ENCODE measurements around the gene LMOD3.
A peak's percentile ranks its signal among the peaks of the same experiment; 100 is the strongest.

Gene LMOD3

GRCh38 chr3:69121950-69122349 lies 445 bp downstream of the LMOD3 start:
- POLR2A ChIA-PET, result interaction anchor here (1.1 kb wide), 1 partner anchor 128 kb away, joined by 3 read pairs; no protein-coding TSS in a partner anchor
- DNase-seq (ENCODE audit: extremely low spot score), result no peak
- CTCF ChIA-PET, result interaction anchor here (0.6 to 1.6 kb wide), 11 partner anchors 8 to 304 kb away, joined by 3 to 7 read pairs (median 4); partner anchors contain the start of gene TMF1

GRCh38 chr3:69121513-69121912 lies 882 bp downstream of the LMOD3 start:
- no peak for TF ChIP-seq BHLHE40 (IDR thresholded peaks at IDR 0.05; ENCODE audit: borderline replicate concordance)
- no peak for TF ChIP-seq FOXA1 (IDR thresholded peaks at IDR 0.05)
- no peak for TF ChIP-seq SP1 (IDR thresholded peaks at IDR 0.05)
- no peak for TF ChIP-seq LEF1 (IDR thresholded peaks at IDR 0.05; ENCODE audit: borderline replicate concordance)
- no peak for TF ChIP-seq L3MBTL2 (conservative IDR thresholded peaks at IDR 0.05)
- TF ChIP-seq FOXK2 (IDR thresholded peaks at IDR 0.05), result no peak
- TF ChIP-seq FOXM1 (IDR thresholded peaks at IDR 0.05; ENCODE audit: borderline replicate concordance), result no peak
- TF ChIP-seq ELF4 (IDR thresholded peaks at IDR 0.05), result no peak
- TF ChIP-seq NFRKB (IDR thresholded peaks at IDR 0.05), result no peak
- TF ChIP-seq TARDBP (IDR thresholded peaks at IDR 0.05), result no peak
- TF ChIP-seq HDGF (IDR thresholded peaks at IDR 0.05; ENCODE audit: borderline replicate concordance), result no peak
- no peak for TF ChIP-seq ARNT (IDR thresholded peaks at IDR 0.05)
- TF ChIP-seq CTBP1 (IDR thresholded peaks at IDR 0.05; ENCODE audit: borderline replicate concordance), result no peak
- no peak for TF ChIP-seq PKNOX1 (IDR thresholded peaks at IDR 0.05)
- TF ChIP-seq ZNF384 (IDR thresholded peaks at IDR 0.05), result no peak
- no peak for TF ChIP-seq SUZ12 (IDR thresholded peaks at IDR 0.05)
- DNase-seq (ENCODE audit: extremely low spot score), result no peak
- CTCF ChIA-PET, result interaction anchor here (0.6 to 1.6 kb wide), 21 partner anchors 8 to 312 kb away, joined by 3 to 7 read pairs (median 4); partner anchors contain the start of gene TMF1
- POLR2A ChIA-PET, result interaction anchor here (1.1 kb wide), 1 partner anchor 128 kb away, joined by 3 read pairs; no protein-coding TSS in a partner anchor

More at GRCh38 chr3:69121950-69122349, 445 bp downstream of the LMOD3 start:
- TF ChIP-seq BHLHE40 (IDR thresholded peaks at IDR 0.05; ENCODE audit: borderline replicate concordance), result no peak
- no peak for TF ChIP-seq FOXM1 (IDR thresholded peaks at IDR 0.05; ENCODE audit: borderline replicate concordance)
- TF ChIP-seq TARDBP (IDR thresholded peaks at IDR 0.05), result no peak
- no peak for TF ChIP-seq L3MBTL2 (conservative IDR thresholded peaks at IDR 0.05)
- no peak for TF ChIP-seq PKNOX1 (IDR thresholded peaks at IDR 0.05)
- TF ChIP-seq SUZ12 (IDR thresholded peaks at IDR 0.05), result no peak
- no peak for TF ChIP-seq ARNT (IDR thresholded peaks at IDR 0.05)
- no peak for TF ChIP-seq CTBP1 (IDR thresholded peaks at IDR 0.05; ENCODE audit: borderline replicate concordance)

- peak; percentile 67 for DNase-seq (ENCODE audit: extremely low spot score)
- CTCF ChIA-PET, result interaction anchor here (0.6 to 1.6 kb wide), 23 partner anchors 9 to 313 kb away, joined by 3 to 7 read pairs (median 4); partner anchors contain the start of gene TMF1
- POLR2A ChIA-PET, result no interaction called here
- peak; percentile 12; the same call in 1 of the 2 replicates for TF ChIP-seq PKNOX1 (IDR thresholded peaks at IDR 0.05)
- TF ChIP-seq ARNT (IDR thresholded peaks at IDR 0.05), result no peak
Measured at GRCh38 chr3:69120879-69121464, 1.4 kb downstream of the LMOD3 start.

- ChIA-PET CTCF (interaction anchor here (0.6 to 1.3 kb wide), 6 partner anchors 15 to 533 kb away, joined by 3 to 5 read pairs (median 3); no protein-coding TSS in a partner anchor), POLR2A (no interaction called here)
- TF ChIP-seq FOXM1 (IDR thresholded peaks at IDR 0.05; ENCODE audit: borderline replicate concordance) (no peak), FOXA1 (IDR thresholded peaks at IDR 0.05) (no peak), LEF1 (IDR thresholded peaks at IDR 0.05; ENCODE audit: borderline replicate concordance) (no peak), BHLHE40 (IDR thresholded peaks at IDR 0.05; ENCODE audit: borderline replicate concordance) (no peak), CTBP1 (IDR thresholded peaks at IDR 0.05; ENCODE audit: borderline replicate concordance) (no peak), SUZ12 (IDR thresholded peaks at IDR 0.05) (no peak), SP1 (IDR thresholded peaks at IDR 0.05) (no peak), TARDBP (IDR thresholded peaks at IDR 0.05) (no peak), NFRKB (IDR thresholded peaks at IDR 0.05) (no peak), PKNOX1 (IDR thresholded peaks at IDR 0.05) (no peak), ELF4 (IDR thresholded peaks at IDR 0.05) (no peak), ARNT (IDR thresholded peaks at IDR 0.05) (no peak), FOXK2 (IDR thresholded peaks at IDR 0.05) (no peak), ZNF384 (IDR thresholded peaks at IDR 0.05) (no peak), L3MBTL2 (conservative IDR thresholded peaks at IDR 0.05) (no peak), HDGF (IDR thresholded peaks at IDR 0.05; ENCODE audit: borderline replicate concordance) (no peak)
- DNase-seq (ENCODE audit: extremely low spot score), result no peak
Measured at GRCh38 chr3:69119681-69120080, 2.7 kb downstream of the LMOD3 start.

GRCh38 chr3:69119138-69119537 lies 3.3 kb downstream of the LMOD3 start:
- ChIA-PET CTCF (interaction anchor here (0.6 to 1.3 kb wide), 3 partner anchors 14 to 534 kb away, joined by 3 to 5 read pairs (median 3); no protein-coding TSS in a partner anchor), POLR2A (no interaction called here)
- no peak for DNase-seq (ENCODE audit: extremely low spot score)
- TF ChIP-seq FOXK2 (IDR thresholded peaks at IDR 0.05) (no peak), SP1 (IDR thresholded peaks at IDR 0.05) (no peak), L3MBTL2 (conservative IDR thresholded peaks at IDR 0.05) (no peak), ZNF384 (IDR thresholded peaks at IDR 0.05) (no peak), NFRKB (IDR thresholded peaks at IDR 0.05) (no peak)
